GM12891 (cell line): ENCODE data around the gene VWC2.
"Not testable (repeated sequence)": the region's sequence is repeated elsewhere in the genome, so short reads cannot be mapped to it uniquely, and the experiment has no call there.

Experiments
- DNase-seq: peaks from one replicate; pipeline ENCODE4 v3.0.0; 2011; ENCODE audit warnings: low spot score; ENCODE audit not compliant: insufficient read length
- FAIRE-seq: peaks from 2 replicates; lab custom pipeline; 2011; peaks lifted over from hg19 to GRCh38; lab: Jason Lieb, UNC
- PAX5 ChIP-seq: IDR thresholded peaks from 2 replicates; pipeline ENCODE4 v1.6.1; 2011; ENCODE audit warnings: low read length, moderate library complexity, mild to moderate bottlenecking; ENCODE audit not compliant: insufficient read depth, severe bottlenecking
- POLR2A ChIP-seq: IDR thresholded peaks from 2 replicates; pipeline ENCODE4 v1.6.1; 2011; ENCODE audit warnings: low read depth, low read length, control low read depth
- POLR2AphosphoS5 ChIP-seq: IDR thresholded peaks from 2 replicates; pipeline ENCODE4 v1.6.1; 2011; ENCODE audit warnings: low read depth, low read length, control low read depth
- POU2F2 ChIP-seq: IDR thresholded peaks from 2 replicates; pipeline ENCODE4 v1.6.1; 2011; ENCODE audit warnings: low read depth, mild to moderate bottlenecking, control low read depth, low read length, moderate library complexity
- SPI1 ChIP-seq: IDR thresholded peaks from 2 replicates; pipeline ENCODE4 v1.6.1; 2011; ENCODE audit warnings: low read depth, low read length, control low read depth
- TAF1 ChIP-seq: IDR thresholded peaks from 2 replicates; pipeline ENCODE4 v1.6.1; 2011; ENCODE audit warnings: low read depth, low read length, control low read depth

Gene VWC2

DNA sequence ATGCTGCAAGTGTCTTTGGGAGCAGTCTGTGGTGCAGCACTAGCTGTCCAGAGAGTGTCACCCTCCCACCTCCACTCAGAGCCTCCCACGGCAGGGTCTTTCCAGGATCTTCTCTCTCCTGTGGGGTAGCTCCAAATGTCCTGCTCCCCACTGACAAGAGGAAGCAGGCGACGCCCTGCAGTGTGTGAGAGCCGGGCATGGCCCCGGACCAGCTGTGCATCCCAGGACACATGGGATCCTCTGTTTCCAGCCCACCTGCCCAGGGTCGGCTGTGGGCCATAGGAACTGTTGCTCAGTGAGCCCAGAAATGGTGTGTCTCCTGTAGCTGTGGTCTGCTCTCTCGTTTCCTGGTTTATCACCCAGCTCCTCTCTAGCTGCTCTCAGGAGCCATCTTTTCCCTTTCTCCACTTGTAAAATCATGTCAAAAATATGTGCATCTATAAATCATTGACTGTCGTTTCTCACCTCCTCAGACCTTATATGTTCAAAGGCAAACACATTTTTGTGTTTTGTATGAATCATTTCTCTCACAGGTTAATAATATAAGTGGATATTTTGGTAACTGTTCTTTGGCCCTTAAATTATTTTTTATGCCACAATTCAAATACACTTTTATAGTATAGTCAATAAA lies 74.9 kb downstream of the VWC2 start:
- FAIRE-seq (no peak), DNase-seq (no peak)
- TF ChIP-seq POLR2A (no peak), TAF1 (no peak), POLR2AphosphoS5 (no peak), SPI1 (no peak), PAX5 (no peak), POU2F2 (no peak)

DNA sequence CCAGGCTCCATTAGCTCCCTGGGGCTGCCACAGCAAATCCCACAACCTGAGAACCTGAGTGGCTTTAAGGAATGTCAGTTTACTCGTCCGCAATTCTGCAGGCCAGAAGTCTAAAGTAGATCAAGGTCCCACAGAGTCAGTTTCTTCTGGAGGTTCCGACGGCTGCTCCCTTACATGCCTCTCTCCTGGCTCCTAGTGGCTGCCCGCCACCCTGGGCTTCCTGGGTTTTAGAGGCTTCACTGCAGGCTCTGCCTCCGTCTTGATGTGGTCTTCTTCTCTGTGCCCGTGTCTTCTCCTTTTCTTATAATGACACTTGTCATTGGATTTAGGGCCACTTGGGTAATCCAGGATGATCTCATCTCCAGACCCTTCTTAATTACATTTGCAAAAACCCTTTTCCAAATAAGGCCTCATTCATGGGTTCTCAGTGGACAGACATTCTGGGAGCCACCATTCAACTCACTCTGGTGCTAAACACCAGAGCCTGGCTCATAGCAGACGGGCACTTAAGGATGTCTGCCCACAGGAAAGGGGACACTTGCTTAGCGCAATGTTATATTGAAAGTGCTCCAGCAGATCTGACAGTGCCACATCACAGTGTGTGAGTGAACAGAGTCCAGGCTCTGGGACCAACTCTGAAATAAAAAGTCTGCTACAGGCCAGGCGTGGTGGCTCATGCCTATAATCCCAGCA lies 77.6 kb downstream of the VWC2 start:
- DNase-seq (no peak), FAIRE-seq (no peak)
- TF ChIP-seq POLR2A = no peak
- no peak for TF ChIP-seq POU2F2
- TF ChIP-seq POLR2AphosphoS5 = no peak
- no peak for TF ChIP-seq PAX5
- TF ChIP-seq TAF1 = no peak

DNA sequence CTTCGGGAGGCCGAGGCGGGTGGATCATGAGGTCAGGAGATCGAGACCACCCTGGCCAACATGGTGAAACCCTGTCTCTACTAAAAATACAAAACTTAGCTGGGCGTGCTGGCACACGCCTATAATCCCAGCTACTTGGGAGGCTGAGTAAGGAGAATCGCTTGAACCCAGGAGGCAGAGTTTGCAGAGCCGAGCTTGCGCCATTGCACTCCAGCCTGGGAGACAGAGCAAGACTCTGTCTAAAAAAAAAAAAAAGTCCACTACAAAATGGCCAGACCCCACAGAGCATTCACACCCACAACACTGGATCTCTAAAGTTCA lies 78.1 kb downstream of the VWC2 start:
- DNase-seq, FAIRE-seq: not testable (repeated sequence)

GRCh38 chr7:49852619-49853462 lies 79.4 kb downstream of the VWC2 start:
- peak; percentile 31 for DNase-seq
- TF ChIP-seq TAF1 = no peak
- TF ChIP-seq SPI1 = no peak
- TF ChIP-seq POLR2AphosphoS5 = no peak
- no peak for TF ChIP-seq POU2F2
- no peak for TF ChIP-seq POLR2A
- no peak for TF ChIP-seq PAX5
- peak; percentile 85 for FAIRE-seq

- no peak for FAIRE-seq
- TF ChIP-seq POLR2A (no peak), POLR2AphosphoS5 (no peak), POU2F2 (no peak), SPI1 (no peak), PAX5 (no peak), TAF1 (no peak)
- no peak for DNase-seq
Observed at GRCh38 chr7:49855281-49855980, 82.0 kb downstream of the VWC2 start.

- TF ChIP-seq PAX5 (no peak), SPI1 (no peak), TAF1 (no peak), POLR2A (no peak), POU2F2 (no peak), POLR2AphosphoS5 (no peak)
- FAIRE-seq (no peak), DNase-seq (no peak)
Observed at GRCh38 chr7:49860293-49860692, 86.9 kb downstream of the VWC2 start.

- TF ChIP-seq TAF1 = no peak
- TF ChIP-seq POLR2AphosphoS5 = no peak
- TF ChIP-seq POLR2A = no peak
- no peak for TF ChIP-seq POU2F2
- no peak for TF ChIP-seq SPI1
- no peak for TF ChIP-seq PAX5
- DNase-seq = no peak
- no peak for FAIRE-seq
Observed at GRCh38 chr7:49866076-49866735, 92.8 kb downstream of the VWC2 start.

DNA sequence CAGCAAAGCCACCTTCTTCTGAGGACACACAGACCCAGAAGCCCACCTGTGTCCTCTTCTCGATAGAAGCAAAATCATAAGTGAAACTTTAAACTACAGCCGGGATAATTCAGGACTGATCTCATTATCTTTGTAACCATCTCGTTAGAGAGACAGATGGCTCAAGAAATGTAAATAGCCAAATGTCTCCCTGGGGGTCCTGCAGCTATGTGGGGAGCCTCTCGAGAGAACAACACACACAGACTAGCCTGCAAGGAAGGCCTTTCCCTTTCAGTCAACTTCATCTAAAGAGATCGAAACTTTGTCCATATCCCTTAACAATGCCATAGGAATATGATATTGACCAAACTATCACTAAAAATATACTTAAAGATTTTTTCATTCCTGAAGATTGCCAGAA lies 93.5 kb downstream of the VWC2 start:
- DNase-seq = no peak
- FAIRE-seq = no peak
- TF ChIP-seq POU2F2 = no peak
- no peak for TF ChIP-seq POLR2A
- no peak for TF ChIP-seq TAF1

DNA sequence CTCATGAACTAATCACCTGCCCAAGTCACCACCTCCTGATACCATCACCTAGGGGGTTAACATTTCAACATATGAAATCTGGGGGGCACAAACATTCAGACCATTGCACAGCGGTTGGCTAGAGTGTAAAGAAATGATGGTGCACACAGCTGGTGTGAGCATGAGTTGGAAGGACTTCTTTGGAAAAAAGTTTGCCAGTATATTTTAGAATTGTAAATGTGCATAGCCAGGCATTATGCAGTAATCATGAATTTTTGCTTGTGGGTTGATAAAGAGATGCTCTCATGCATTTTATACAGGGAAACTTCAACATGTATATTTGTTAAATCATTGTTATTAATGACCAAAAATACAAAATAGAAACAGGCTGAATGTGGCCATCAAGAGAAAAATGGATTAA lies 100.0 kb downstream of the VWC2 start:
- TF ChIP-seq SPI1 (no peak), POLR2A (no peak)
- FAIRE-seq (no peak), DNase-seq (no peak)

DNA sequence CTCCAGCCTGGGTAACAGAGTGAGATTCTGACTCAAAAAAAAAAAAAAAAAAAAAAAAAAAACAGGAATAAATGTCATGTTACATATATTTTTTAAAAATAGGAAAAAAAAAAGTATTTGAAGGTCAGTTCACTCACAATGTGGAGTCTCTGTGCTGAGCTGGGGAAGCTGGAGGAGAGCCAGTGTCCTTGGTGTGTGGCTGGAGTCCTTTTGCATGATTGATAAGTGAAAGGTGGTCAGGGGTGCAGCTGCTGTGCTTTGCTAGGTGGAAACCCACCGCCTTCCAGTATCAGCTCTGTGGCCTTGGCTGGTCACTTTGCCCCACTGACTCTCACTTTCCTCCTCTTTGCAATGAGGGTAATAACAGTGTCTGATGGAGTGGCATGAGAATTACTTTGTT lies 101.9 kb downstream of the VWC2 start:
- no peak for DNase-seq
- FAIRE-seq = no peak
- TF ChIP-seq POLR2A (no peak), SPI1 (no peak), TAF1 (no peak), POLR2AphosphoS5 (no peak), PAX5 (no peak), POU2F2 (no peak)
